GM18508 (cell line): Measurements from ENCODE around the gene NFIB.

ENCODE experiments used
- ATAC-seq: cut with Tn5 transposase; IDR thresholded peaks from one replicate; pipeline ENCODE4 v1.9.1; 2021; ENCODE audit warnings: moderate number of reproducible peaks; ENCODE audit not compliant: insufficient read depth, unreplicated experiment

NFIB gene

DNA sequence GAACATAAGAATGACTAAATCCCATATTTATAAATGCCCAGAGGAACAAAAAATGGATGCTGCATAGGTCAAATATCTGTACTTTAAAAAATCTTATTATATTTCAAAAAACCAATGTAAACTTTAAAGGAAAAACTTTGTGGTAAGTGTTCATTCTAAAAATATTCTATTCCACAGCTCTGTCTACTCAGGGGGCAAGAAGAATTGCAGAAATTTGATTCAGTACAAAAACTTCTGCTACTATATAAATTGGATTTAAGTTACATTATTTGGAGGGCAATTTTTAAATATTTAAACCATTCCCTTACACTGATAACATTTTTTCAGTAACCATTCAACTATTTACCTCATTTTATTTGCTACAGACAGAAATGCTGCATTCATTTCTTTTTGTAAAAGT is 32.1 kb downstream of the NFIB start:
- no peak for ATAC-seq

DNA sequence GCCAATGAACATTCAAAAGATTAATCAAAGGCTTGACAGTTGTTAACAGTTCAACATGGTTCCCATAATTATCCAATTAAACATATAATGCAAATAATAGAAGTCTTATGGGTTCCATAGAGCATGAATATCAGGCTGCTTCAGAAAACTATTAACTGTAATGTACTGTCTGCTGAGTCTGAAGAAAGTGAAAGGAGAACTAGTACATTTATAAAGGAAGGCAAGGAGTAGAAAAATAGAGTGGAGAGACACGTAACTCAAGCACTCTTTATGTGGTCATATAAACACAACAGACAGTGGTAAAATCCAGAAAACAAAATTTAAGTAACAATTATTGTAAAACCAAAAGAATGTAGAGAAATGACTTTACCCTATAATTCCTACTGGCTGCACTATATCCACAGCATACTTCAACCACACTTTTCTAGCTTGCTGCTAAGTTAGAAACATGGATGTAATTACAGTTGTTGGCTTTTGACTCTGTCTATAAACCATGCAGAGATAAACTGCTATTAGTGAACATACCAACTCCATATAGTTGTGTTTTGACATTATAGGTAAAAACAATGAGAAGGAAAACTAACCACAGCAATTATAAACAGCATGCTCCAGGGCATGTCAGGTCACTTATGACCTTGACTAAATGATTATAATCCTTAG is 32.7 kb downstream of the NFIB start:
- ATAC-seq = no peak

DNA sequence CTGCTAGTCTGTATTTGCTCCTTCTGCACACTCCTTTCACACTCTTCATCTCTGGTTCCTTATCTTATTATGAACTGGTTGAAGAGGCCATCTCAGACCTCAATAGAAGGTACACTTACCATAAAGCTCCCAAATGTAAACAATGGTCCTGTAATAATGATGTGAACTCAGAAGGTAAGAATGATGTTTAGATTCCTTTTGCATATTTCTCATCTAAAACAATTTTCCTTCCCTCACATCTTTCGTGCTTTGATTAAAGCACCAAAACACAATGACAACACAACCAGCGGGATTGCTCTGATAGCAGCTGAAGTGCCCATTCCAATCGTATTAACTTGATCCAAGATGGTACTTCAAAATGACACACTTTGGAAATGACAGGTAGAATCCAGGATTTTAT is 34.3 kb downstream of the NFIB start:
- ATAC-seq = no peak

DNA sequence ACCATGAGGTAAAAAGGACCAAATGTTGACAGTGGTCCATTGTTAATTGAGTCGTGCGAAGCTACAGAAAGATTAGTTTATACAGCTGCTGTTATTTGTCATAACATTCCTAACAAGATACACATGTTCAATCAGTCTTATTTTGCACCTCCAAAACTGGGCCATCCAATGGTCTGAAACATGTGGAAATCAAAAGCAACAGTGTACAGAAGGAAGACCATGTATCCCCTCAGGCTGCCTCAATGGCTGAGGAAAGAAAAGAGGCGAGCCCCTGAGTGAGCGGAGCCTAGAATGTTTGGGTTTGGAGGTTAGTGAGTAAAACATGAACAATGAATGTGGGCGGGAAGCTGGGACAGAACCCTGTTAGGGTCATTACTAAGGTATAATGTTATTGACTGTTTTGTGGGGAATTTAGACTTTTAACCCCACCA is 35.6 kb downstream of the NFIB start:
- no peak for ATAC-seq

DNA sequence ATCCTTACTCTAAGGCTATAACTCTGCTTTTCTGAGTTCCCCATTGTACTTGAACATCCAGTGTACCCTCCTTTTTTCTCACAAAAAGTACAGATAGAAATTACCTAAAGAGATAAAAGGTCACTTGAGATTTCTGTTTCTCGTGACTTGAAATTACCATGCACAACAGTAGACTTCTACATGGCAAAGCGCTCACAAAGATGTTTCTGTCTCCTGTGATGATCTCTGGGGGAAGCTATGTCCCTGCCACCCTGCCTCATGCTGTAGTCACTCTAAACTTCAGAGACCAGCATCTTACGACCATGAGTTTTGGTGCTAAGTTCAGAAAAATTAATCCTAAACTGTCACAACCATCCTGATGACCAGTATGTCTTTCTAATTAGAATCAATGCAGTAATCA is 36.2 kb downstream of the NFIB start:
- no peak for ATAC-seq

DNA sequence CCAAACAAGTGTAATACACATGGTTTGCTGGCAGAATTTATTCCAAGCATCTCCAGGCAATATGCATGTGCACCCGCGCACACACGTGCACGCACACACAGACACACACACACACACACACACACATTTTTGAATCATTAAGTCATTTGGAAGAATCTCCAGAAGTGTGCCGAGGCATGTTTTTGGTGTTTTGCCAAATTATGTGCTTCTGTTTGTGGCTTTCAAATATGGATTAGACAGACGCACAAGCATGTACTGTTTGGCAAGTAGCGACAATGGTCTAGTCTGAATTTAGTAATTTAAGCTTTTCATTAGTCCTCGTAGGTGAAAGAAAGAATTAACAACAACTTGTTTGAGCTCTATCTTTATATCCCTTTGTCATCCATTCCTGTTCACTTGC is 36.7 kb downstream of the NFIB start:
- ATAC-seq = no peak

DNA sequence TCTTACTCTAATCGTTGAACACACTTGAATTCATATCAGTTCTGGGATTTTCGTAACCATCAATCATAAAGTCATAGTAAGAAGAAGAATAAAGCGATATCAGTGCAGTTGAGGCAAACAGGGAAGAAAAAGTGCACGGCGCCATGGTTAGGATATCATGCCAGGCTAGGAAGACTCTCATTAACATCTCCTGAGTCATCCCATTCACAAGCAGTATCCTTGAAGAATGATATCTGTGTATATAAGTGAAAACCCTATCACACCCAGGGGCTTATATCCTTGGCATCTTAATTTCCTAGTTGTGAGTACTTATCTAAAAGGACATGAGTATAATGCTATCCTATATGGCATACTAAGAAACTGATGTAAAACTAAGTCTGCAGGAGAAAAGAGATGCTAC is 38.6 kb downstream of the NFIB start:
- ATAC-seq = no peak

DNA sequence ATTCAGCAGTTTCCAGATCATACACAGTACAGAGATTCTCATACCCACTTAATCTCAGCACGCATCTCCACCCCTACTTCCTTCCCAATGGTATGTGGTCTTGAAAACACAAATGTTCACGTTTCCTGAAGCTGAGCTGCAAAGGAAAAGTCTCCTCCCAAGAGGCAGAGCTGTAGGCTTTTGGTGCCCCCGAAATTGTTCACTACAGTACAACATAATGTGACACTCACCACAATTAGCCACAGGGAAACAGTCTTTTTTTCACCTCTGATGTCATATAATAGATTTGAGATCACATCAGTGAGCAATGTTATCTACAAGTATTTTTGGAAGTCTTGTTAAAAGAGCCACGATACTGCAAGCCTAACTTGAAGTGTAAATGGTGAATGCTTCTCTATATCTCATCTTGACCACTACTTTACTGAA is 40.2 kb downstream of the NFIB start:
- no peak for ATAC-seq

DNA sequence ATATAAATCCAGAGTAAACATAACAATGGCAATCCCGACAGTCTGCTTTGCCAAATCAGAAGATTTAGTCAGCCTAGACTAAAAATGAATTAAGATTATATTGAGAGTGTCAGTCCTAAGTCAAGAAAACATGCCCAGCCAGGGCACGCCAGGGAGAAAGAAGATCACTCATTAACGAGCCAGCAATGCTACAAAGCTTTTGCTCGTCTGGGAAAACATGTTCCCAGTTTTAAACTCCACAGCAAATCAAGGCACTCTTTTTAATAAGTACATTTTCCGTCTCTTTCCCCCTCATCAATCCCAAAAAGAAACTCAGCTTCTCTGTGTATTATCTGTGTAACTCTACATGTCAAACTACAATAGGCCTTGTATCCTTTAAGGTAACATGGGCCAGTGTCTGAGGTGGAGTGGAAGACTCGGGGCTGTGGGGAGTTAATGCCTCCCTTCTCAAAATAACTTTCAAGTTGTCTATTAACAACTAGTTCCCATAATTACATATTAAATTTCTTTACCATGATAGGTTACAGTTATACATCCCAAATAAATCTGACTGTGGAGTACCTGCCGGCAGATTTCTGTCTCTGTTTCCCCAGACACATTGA is 40.9 kb downstream of the NFIB start:
- no peak for ATAC-seq

DNA sequence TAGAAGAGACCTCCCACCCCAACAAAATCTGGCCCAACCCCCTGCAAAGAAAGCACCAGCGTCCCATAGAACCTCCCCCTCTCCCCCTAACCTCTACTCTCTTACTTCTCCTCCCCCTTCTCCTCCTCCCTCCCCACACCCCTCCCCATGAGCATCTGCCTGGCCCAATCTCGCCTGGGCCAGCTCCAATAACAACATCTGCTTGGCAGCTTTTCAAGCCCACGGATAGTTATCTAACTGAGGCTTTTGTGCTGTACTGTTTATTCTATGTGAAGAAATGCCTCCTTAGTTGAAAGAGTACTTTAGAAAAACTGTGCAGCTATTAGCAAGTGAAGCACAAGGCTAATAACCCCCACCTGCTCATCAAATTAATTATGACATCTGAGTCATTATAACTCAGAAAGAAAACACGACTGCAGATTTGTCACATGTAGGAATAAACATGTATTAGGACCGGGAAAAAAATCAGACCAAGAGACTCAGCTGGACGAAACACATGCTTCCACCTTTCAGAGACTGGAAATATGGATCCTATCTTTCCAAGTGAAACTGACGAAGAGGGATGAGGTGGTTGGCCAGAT is 42.8 kb downstream of the NFIB start:
- ATAC-seq = no peak

DNA sequence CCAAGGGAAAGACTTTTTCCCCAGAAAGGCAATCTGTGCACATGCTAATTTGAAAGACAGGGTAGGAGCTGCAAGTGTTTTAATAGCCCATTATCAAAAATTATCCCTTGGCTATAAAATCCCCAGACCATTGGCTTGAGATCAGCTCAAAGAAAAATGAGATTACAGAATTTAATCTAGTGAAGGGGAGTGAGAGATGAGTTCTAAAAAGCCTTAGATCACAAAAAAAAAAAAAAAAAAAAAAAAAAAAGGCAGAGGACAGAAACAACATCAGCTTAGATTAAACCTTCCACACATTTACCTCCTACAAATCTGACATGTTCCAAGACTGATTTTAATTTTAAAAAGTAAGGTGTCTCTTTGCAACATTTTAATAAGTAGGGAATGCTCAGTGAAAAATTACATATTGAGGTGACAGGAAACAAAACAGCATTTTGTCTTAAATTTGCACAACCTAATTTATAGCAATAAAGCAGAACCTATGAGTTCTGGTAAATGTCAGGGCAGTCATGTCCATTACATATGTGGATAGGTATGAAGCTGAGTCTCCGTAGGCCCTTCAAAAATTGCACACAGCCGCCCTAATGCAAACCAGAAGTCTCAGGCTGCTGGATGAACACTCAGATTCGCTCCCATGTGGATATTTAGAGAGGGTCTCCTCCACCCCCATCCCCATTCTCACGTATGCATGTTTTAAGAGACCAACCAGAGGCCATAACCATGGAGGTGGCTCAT is 43.4 kb downstream of the NFIB start:
- ATAC-seq = no peak

DNA sequence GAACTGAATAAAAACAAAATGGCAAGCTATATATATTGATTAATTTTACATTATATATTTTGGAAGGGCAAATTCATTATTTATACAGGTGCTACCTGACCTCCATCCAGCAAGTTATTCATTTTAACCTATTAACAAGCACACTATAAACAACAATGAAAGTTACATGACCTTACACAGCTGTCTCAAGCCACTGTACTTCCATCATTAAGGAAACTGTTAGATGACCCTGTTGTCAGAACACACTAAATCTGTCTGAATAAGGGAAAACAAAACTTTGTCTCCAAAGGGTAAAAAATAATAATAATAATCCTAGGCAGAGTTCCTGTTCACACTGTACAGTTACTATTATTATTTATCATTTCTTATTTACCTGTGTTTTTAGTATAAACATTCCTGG is 44.0 kb downstream of the NFIB start:
- ATAC-seq = no peak

DNA sequence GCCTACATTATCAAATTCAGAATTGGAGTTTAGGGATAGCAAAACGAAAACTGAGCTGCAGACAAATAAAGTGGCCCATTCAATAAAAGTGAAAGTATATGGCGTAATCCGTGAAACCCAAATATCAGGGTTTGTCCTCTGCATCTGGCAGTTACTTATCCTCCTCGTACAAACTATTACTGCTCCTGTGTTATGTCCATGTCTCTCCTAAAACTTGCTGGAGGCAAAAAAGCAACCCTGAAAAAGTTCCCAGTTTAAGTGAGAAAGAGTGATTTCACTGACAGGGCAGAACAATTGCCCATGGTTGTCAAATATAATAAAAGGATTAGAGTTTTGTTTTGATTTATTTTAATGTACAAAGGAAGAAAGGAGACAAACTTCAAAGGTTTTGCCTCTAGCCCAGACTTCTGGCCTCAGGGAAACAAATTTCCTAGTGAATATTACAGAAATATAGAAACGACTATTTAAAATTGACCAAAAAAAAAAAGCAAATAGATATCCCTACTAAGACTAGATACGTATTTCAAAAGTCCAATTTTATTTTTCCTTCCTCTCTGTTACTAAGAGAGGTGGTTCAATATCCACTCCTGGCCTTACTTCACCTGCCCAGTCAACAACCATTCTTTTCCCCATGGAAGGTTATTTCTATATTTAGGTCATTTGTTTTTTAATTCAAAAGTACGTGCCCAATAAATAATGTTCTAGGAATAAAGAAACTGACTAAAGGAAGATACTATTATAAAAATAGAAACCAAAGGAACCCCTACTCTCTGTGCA is 50.0 kb downstream of the NFIB start:
- no peak for ATAC-seq

DNA sequence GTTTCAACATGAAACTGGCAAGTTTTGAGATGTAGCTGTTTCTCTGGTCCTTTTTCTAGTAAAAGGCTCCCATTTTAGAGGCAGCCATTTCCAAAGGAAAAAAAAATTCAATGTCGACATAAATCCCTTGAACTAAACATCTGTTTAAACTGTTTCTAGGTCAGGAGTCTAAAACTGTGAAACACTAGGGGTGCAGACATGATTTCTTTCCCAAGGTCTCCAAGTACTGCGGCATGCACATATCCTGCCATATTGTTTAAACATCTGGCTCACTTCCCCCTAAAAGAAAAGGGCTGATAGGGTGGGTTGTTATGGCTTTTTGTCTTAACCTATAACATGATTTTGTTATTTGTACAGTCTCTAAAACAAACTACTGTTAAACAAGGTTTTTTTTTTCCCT is 51.1 kb downstream of the NFIB start:
- no peak for ATAC-seq

DNA sequence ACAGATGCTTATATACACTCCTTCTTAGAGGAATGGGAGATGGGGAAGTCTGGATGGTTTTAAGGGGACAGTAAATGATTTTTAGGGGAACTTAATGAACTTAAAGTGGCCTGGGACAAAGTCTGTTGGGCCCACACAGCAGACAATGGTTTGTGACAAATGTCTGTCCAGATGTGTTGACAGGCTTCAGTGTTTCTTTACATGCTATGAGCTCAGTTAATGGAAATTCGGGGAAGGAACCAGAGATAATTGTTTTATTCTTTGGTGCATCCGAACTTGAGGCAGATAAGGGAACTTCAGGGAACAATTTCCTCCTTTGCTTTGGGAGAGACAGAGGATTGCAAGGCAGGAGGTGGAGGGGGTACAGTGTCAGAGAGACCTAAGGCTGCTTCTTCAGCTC is 52.3 kb downstream of the NFIB start:
- ATAC-seq = no peak

DNA sequence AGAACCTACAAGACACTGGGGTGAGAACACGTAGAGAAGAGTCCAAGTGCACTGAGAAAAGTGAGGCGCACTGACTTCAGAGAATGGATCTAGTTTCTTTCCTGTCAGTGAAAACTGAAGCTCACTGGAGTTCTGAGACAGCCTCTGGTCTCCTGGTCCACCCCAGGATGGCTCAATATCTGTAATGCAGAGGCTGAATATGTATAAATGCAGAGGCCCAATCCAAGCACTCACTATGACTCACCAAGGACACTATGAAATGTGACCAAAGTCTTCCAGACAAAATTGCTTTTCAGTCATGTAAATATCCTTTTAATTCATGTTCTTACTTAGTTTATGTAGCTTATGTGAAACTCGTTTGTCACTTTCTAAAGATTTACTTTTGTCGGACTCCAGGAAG is 53.8 kb downstream of the NFIB start:
- ATAC-seq = no peak

DNA sequence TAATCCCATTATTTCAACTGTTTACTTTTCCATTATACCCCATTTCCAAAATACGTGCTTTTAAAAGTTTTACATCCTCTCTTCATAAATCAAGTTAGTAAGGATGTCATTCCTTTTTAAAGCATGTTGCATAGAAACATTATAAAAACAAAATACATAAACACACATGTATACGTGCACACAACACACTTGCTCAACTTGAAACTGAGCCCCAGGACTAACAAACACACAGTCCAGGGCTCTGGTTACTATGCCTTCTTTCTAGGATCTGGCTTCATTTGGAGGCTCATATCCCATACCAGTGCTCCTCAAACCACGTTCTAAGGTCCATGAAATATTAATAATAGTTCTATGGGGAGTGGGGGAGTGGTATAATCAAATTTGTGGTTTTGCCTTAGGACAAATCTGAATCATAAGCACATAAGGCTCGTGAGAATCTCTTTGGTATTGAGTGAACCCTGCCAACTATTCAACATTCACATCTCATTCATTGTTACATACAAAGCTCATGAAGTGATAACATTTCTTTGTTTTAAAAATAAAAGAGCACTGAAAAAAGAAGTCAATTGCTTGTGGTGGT is 55.2 kb downstream of the NFIB start:
- ATAC-seq = no peak

DNA sequence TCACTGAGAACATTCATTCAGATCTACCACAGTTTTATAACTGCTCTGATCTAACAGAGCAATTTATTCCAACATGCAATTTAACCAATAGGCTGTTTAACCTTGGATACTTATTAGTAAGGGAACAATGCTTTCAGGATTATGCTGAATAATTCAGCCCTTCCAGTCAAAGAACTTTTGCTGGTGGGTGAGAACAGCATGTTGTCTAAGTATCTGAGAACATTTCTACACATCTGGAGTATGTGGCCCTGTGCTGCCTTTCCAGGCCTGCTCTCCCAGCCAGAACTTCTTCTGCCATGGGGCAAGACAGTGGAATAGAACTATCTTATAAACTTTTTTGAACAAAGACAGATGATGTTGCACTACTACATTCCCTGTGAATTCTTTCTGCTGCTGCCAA is 55.8 kb downstream of the NFIB start:
- ATAC-seq = no peak

DNA sequence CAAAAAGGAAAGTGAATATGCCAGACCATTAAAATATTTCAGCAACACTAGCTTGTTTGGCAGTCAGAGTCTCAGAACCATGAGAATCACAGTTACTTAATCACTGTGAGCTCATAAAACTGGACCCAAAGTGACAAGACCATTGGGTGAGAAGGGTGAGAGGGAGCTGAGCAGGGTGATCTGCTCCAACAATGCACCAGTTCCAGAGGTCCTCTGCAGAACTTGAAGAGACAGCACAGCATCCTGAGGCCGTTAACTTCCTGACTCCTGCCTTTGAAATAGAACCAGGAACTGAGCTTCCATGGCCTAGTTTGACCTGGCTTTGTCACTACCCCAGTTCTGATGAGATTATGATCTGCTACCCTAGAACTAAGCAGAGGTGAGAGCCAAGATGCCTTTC is 57.4 kb downstream of the NFIB start:
- no peak for ATAC-seq
